Spleen (tissue), 11 donors: Measurements from ENCODE around the gene SLCO2A1. TPM values are rescaled to one million over a fixed set of nuclear protein-coding genes. Genes with fewer than 3 reads are reported as not detected.
A peak's percentile ranks its signal among the peaks of the same experiment; 100 is the strongest.

ENCODE experiments used
- DNase-seq: peaks from one replicate; pipeline ENCODE4 v3.0.0-alpha.2; 2020
- H3K27ac ChIP-seq, 8 donors: fragments of 200-600 bp; sonication (generic) in 7 of 8; 1 replicate in 4 of 8; 2 replicates in 4 of 8; pipeline versions ENCODE4 v1.5.0 to v1.8.0; 2016 to 2021; ENCODE audit warnings: inconsistent platforms in 4 of 8, mild to moderate bottlenecking in 4 of 8, moderate library complexity in 1 of 8
- H3K27me3 ChIP-seq, 7 donors: fragments of 200-600 bp; sonication (generic) in 6 of 7; replicated peaks in 1 of 7; 1 replicate in 4 of 7; 2 replicates in 3 of 7; pipeline versions ENCODE4 v1.5.0 to v1.8.0; 2016 to 2021; ENCODE audit warnings: inconsistent platforms in 3 of 7, mild to moderate bottlenecking in 1 of 7
- H3K36me3 ChIP-seq, 6 donors: fragments of 200-600 bp; sonication (generic) in 5 of 6; 1 replicate in 4 of 6; 2 replicates in 2 of 6; pipeline versions ENCODE4 v1.5.0 to v1.8.0; 2016 to 2021; ENCODE audit warnings: inconsistent platforms in 2 of 6
- H3K4me1 ChIP-seq, 6 donors: fragments of 200-600 bp; sonication (generic) in 5 of 6; 1 replicate in 3 of 6; 2 replicates in 3 of 6; pipeline versions ENCODE4 v1.5.0 to v1.8.0; 2016 to 2021; ENCODE audit warnings: inconsistent platforms in 3 of 6
- H3K4me3 ChIP-seq, 8 donors: fragments of 200-600 bp; sonication (generic) in 7 of 8; 1 replicate in 4 of 8; 2 replicates in 4 of 8; pipeline versions ENCODE4 v1.5.0 to v1.8.0; 2016 to 2021; ENCODE audit warnings: inconsistent platforms in 4 of 8, mild to moderate bottlenecking in 4 of 8, moderate library complexity in 2 of 8
- H3K9me3 ChIP-seq, 8 donors: fragments of 200-600 bp; sonication (generic) in 7 of 8; 1 replicate in 4 of 8; 2 replicates in 4 of 8; pipeline versions ENCODE4 v1.5.0 to v1.8.0; 2016 to 2021; ENCODE audit warnings: inconsistent platforms in 4 of 8
- CTCF ChIP-seq, 11 experiments: fragments of 200-600 bp in 7 of 11; fragments of 450-650 bp in 4 of 11; sonication (generic) in 4 of 11; IDR thresholded peaks in 8 of 11; conservative IDR thresholded peaks in 3 of 11; 1 replicate in 7 of 11; 2 replicates in 4 of 11; pipeline versions ENCODE4 v1.4.0 to v1.8.0; 2016 to 2021; ENCODE audit warnings: antibody characterized with exemption in 11 of 11, inconsistent platforms in 4 of 11, mild to moderate bottlenecking in 1 of 11
- POLR2A ChIP-seq, 3 donors: fragments of 450-650 bp; IDR thresholded peaks; one replicate each; pipeline ENCODE4 v1.5.1; 2017; ENCODE audit warnings: antibody characterized with exemption in 3 of 3, mild to moderate bottlenecking in 1 of 3
- POLR2AphosphoS5 ChIP-seq, 3 donors: sonication (generic); formaldehyde crosslinking; IDR thresholded peaks; one replicate each; pipeline ENCODE4 v1.5.1; 2017; ENCODE audit warnings: antibody characterized with exemption in 3 of 3
- WGBS, 5 donors: extraction: QIAGEN DNeasy Blood & Tissue Kit in 3 of 5; methylation state at CpG; one replicate each; pipeline versions ENCODE4 v1.1.5 to v1.1.7; 2013 to 2018; 5-methylcytosine and 5-hydroxymethylcytosine counted together
- intact Hi-C: fragments of 100-400 bp; cut with DNase I; formaldehyde crosslinking; loops from one replicate; pipeline ENCODE4 v1.15.0; 2023; ENCODE audit warnings: low total_unique reads
- polyA plus RNA-seq, 3 donors: library from polyadenylated mRNA; stranded (reverse); fragments of 200-250 nt; gene quantifications; one replicate each; pipeline ENCODE4 v1.2.1, GENCODE V29; 2013
- total RNA-seq, 7 donors: library from RNA; depleted of rRNA in 3 of 7; stranded (reverse); fragments of >200 nt in 3 of 7; fragmentation: NEBNext Ultra II Directional in 4 of 7; extraction: Animal tissue kit (Norgen Biotek cat#: 25700) in 4 of 7; gene quantifications; one replicate each; pipeline versions ENCODE4 v1.1.0 to v1.2.1, GENCODE V29; 2016 to 2021
- donor health status: healthy with polysubstance abuse.
- donor health status: DM: no; HTN: no; CAD: no; lungs with moderate emphysema.
- donor health status: DM: no; HTN: no; CAD: no.
- donor health status: Bipolar disorder and iron deficiency.
- donor health status: healthy.
- donor health status: DM: no; HTN: no; CAD: no.
- donor health status: DM: yes; HTN: yes; CAD: no.

Gene SLCO2A1
- total and polyA plus RNA-seq, 10 donors = 4.8 to 118 (median 29.8) TPM

- 67 to 85% (median 77%) methylated on average over 7 of the region's 7 CpGs for WGBS, 5 donors
- TF ChIP-seq POLR2AphosphoS5 (IDR thresholded peaks at IDR 0.05) = no peak
- TF ChIP-seq CTCF (IDR thresholded peaks at IDR 0.05 in 8 of 11, conservative IDR thresholded peaks at IDR 0.05 in 3 of 11) = no peak
- TF ChIP-seq POLR2A (IDR thresholded peaks at IDR 0.05) = no peak
- intact Hi-C loops = no loop called here
- no peak for DNase-seq
- no peak overlapping the region for H3K4me3 ChIP-seq
- no peaks in the 10 kb centered on the region for H3K36me3 ChIP-seq
- no peaks in the 10 kb centered on the region for H3K27me3 ChIP-seq
- H3K27ac ChIP-seq = no peak overlapping the region
- peaks cover 0 to 30% (median 13%) of the 10 kb centered on the region in 6 donors for H3K4me1 ChIP-seq
- no peaks in the 10 kb centered on the region for H3K9me3 ChIP-seq
These were observed 46.6 kb downstream of the SLCO2A1 start for GRCh38 chr3:133983126-133983525.

- TF ChIP-seq POLR2A (IDR thresholded peaks at IDR 0.05) (no peak), POLR2AphosphoS5 (IDR thresholded peaks at IDR 0.05) (peak in 2 of 3 donors; percentile 25 to 70)
- Histone ChIP-seq H3K27ac (peak overlapping the region in 5 of 8 donors; percentile 46 to 74 (median 64)), H3K4me1 (peaks cover 0 to 42% (median 21%) of the 10 kb centered on the region in 6 donors), H3K9me3 (no peaks in the 10 kb centered on the region), H3K36me3 (peaks cover 0 to 6% (median 0%) of the 10 kb centered on the region in 6 donors), H3K27me3 (no peaks in the 10 kb centered on the region), H3K4me3 (no peak overlapping the region)
- DNase-seq = no peak
- intact Hi-C loops = no loop called here
- WGBS, 5 donors = 70 to 77% (median 71%) methylated on average over 4 of the region's 4 CpGs
These were observed 49.2 kb downstream of the SLCO2A1 start for GRCh38 chr3:133980550-133980949.

GRCh38 chr3:133980035-133980434, 49.7 kb downstream of the SLCO2A1 start:
- Histone ChIP-seq H3K27me3 (no peaks in the 10 kb centered on the region), H3K36me3 (peaks cover 0 to 6% (median 0%) of the 10 kb centered on the region in 6 donors), H3K4me1 (peaks cover 0 to 42% (median 21%) of the 10 kb centered on the region in 6 donors), H3K27ac (peak overlapping the region in 6 of 8 donors; percentile 41 to 74 (median 58)), H3K4me3 (no peak overlapping the region), H3K9me3 (no peaks in the 10 kb centered on the region)
- intact Hi-C loops = no loop called here
- DNase-seq = no peak
- TF ChIP-seq CTCF (IDR thresholded peaks at IDR 0.05 in 8 of 11, conservative IDR thresholded peaks at IDR 0.05 in 3 of 11) (no peak), POLR2AphosphoS5 (IDR thresholded peaks at IDR 0.05) (no peak), POLR2A (IDR thresholded peaks at IDR 0.05) (no peak)
- WGBS, 5 donors = 46 to 79% (median 73%) methylated on average over 2 of the region's 2 CpGs

GRCh38 chr3:133979553-133979952, 50.2 kb downstream of the SLCO2A1 start:
- H3K27me3 ChIP-seq = no peaks in the 10 kb centered on the region
- no peak overlapping the region for H3K4me3 ChIP-seq
- H3K9me3 ChIP-seq = no peaks in the 10 kb centered on the region
- H3K36me3 ChIP-seq = peaks cover 0 to 6% (median 0%) of the 10 kb centered on the region in 6 donors
- 31 to 50% (median 39%) methylated on average over 7 of the region's 7 CpGs for WGBS, 5 donors
- intact Hi-C loops = no loop called here
- TF ChIP-seq POLR2AphosphoS5 (IDR thresholded peaks at IDR 0.05) (peak; percentile 28 to 74 (median 65)), CTCF (IDR thresholded peaks at IDR 0.05 in 8 of 11, conservative IDR thresholded peaks at IDR 0.05 in 3 of 11) (no peak)
- peak; percentile 78 for DNase-seq
- peak overlapping the region in 6 of 8 donors; percentile 41 to 74 (median 66) for H3K27ac ChIP-seq
- H3K4me1 ChIP-seq = peaks cover 0 to 42% (median 21%) of the 10 kb centered on the region in 6 donors
